ENCODE results near the gene GPSM1. TPM values are rescaled to one million over a fixed set of nuclear protein-coding genes. Genes with fewer than 3 reads are reported as not detected.
"Not testable (repeated sequence)": the region's sequence is repeated elsewhere in the genome, so short reads cannot be mapped to it uniquely, and the experiment has no call there.

GPSM1 gene
- total RNA-seq, 1 donor from 2014 or later = 50.3 TPM

GRCh38 chr9:136395020-136395340 is 67.6 kb downstream of the GPSM1 start:
- intact Hi-C loops (cut with DNase I) = no loop called here
- DNase-seq (no peak), ATAC-seq (ENCODE audit: poor library complexity) (no peak)

GRCh38 chr9:136395345-136396218 is 68.2 kb downstream of the GPSM1 start:
- intact Hi-C loops (cut with DNase I) = no loop called here
- DNase-seq = no peak
- ATAC-seq (ENCODE audit: poor library complexity) = no peak

GRCh38 chr9:136396219-136396515 is 68.8 kb downstream of the GPSM1 start:
- DNase-seq (no peak), ATAC-seq (ENCODE audit: poor library complexity) (no peak)
- intact Hi-C loops (cut with DNase I) = no loop called here

GRCh38 chr9:136397643-136398042 is 70.3 kb downstream of the GPSM1 start:
- intact Hi-C loops (cut with DNase I) = no loop called here
- ATAC-seq (ENCODE audit: poor library complexity) = no peak
- no peak for DNase-seq

- ATAC-seq (ENCODE audit: poor library complexity) = no peak
- no peak for DNase-seq
- intact Hi-C loops (cut with DNase I) = no loop called here
These were observed 70.9 kb downstream of the GPSM1 start for GRCh38 chr9:136398286-136398685.

GRCh38 chr9:136399176-136400037 is 72.1 kb downstream of the GPSM1 start:
- ATAC-seq (ENCODE audit: poor library complexity) = peak; percentile 3
- no peak for DNase-seq
- intact Hi-C loops (cut with DNase I) = no loop called here

GRCh38 chr9:136400038-136400834 is 72.9 kb downstream of the GPSM1 start, which contains the start of gene SNAPC4:
Gene SNAPC4 (minus strand): TSS chr9:136400170. CDS start chr9:136398428, 1,742 bp downstream.
- ATAC-seq (ENCODE audit: poor library complexity) (peak; percentile 97), DNase-seq (peak; percentile 94)
- intact Hi-C loops (cut with DNase I) = no loop called here

GRCh38 chr9:136401173-136401922 is 74.0 kb downstream of the GPSM1 start:
- ATAC-seq (ENCODE audit: poor library complexity) (no peak), DNase-seq (no peak)
- intact Hi-C loops (cut with DNase I) = no loop called here

GRCh38 chr9:136402067-136402466 is 74.7 kb downstream of the GPSM1 start:
- no peak for ATAC-seq (ENCODE audit: poor library complexity)
- intact Hi-C loops (cut with DNase I) = no loop called here

GRCh38 chr9:136403538-136403914 is 76.2 kb downstream of the GPSM1 start:
- intact Hi-C loops (cut with DNase I) = no loop called here
- DNase-seq (no peak), ATAC-seq (ENCODE audit: poor library complexity) (no peak)

More at GRCh38 chr9:136402067-136402466, 74.7 kb downstream of the GPSM1 start:
- DNase-seq = no peak

GRCh38 chr9:136403915-136404800 is 76.8 kb downstream of the GPSM1 start:
- intact Hi-C loops (cut with DNase I) = no loop called here
- DNase-seq (no peak), ATAC-seq (ENCODE audit: poor library complexity) (no peak)

GRCh38 chr9:136404801-136405136 is 77.4 kb downstream of the GPSM1 start:
- no peak for ATAC-seq (ENCODE audit: poor library complexity)
- intact Hi-C loops (cut with DNase I) = no loop called here
- no peak for DNase-seq

- ATAC-seq (ENCODE audit: poor library complexity) = no peak
- no peak for DNase-seq
- intact Hi-C loops (cut with DNase I) = no loop called here
These were observed 78.1 kb downstream of the GPSM1 start for GRCh38 chr9:136405481-136405880.

GRCh38 chr9:136405904-136406303 is 78.6 kb downstream of the GPSM1 start:
- DNase-seq; intact Hi-C loops (cut with DNase I); ATAC-seq (ENCODE audit: poor library complexity): not testable (repeated sequence)

GRCh38 chr9:136407061-136407460 is 79.7 kb downstream of the GPSM1 start:
- ATAC-seq (ENCODE audit: poor library complexity); intact Hi-C loops (cut with DNase I); DNase-seq: not testable (repeated sequence)

- no peak for DNase-seq
- intact Hi-C loops (cut with DNase I) = no loop called here
- no peak for ATAC-seq (ENCODE audit: poor library complexity)
These were observed 80.6 kb downstream of the GPSM1 start for GRCh38 chr9:136407911-136408310.

Data from Right ventricle myocardium superior (tissue), 1 donor.